Activated naive CD4-positive, alpha-beta T cell treated with Interleukin-2 at 50 U/mL for 16 hours (primary cell): Measurements from ENCODE around the gene APOL6.
"Not testable (repeated sequence)": the region's sequence is repeated elsewhere in the genome, so short reads cannot be mapped to it uniquely, and the experiment has no call there.

Experiments used
- DNase-seq: peaks from one replicate; pipeline ENCODE4 v3.0.0-alpha.2; 2020

Gene APOL6

GRCh38 chr22:35641494-35642120 lies 6.6 kb upstream of the APOL6 start:
- DNase-seq: no peak

- no peak for DNase-seq
These were observed 5.9 kb upstream of the APOL6 start for GRCh38 chr22:35642305-35642741.

- DNase-seq: no peak
These were observed 4.3 kb upstream of the APOL6 start for GRCh38 chr22:35643991-35644390.

- DNase-seq: no peak
These were observed 2.6 kb upstream of the APOL6 start for GRCh38 chr22:35645646-35646045.

- DNase-seq: no peak
These were observed 844 bp downstream of the APOL6 start for GRCh38 chr22:35649026-35649553.

GRCh38 chr22:35649636-35650250 lies 1.5 kb downstream of the APOL6 start:
- no peak for DNase-seq

GRCh38 chr22:35651085-35651484 lies 2.8 kb downstream of the APOL6 start:
- no peak for DNase-seq

GRCh38 chr22:35653824-35654223 lies 5.6 kb downstream of the APOL6 start:
- DNase-seq: no peak

GRCh38 chr22:35656284-35656752 lies 8.1 kb downstream of the APOL6 start:
- no peak for DNase-seq

GRCh38 chr22:35657571-35658312 lies 9.5 kb downstream of the APOL6 start:
- no peak for DNase-seq

GRCh38 chr22:35660291-35661127 lies 12.3 kb downstream of the APOL6 start:
- DNase-seq: peak; percentile 60

GRCh38 chr22:35661464-35661863 lies 13.2 kb downstream of the APOL6 start:
- DNase-seq: no peak

GRCh38 chr22:35662914-35663313 lies 14.7 kb downstream of the APOL6 start:
- DNase-seq: no peak

GRCh38 chr22:35663371-35663770 lies 15.1 kb downstream of the APOL6 start:
- no peak for DNase-seq

GRCh38 chr22:35664955-35665587 lies 16.8 kb downstream of the APOL6 start:
- DNase-seq: no peak

GRCh38 chr22:35666699-35667098 lies 18.5 kb downstream of the APOL6 start:
- not testable (repeated sequence) for DNase-seq

- DNase-seq: no peak
These were observed 26.1 kb downstream of the APOL6 start for GRCh38 chr22:35674335-35674734.

- DNase-seq: not testable (repeated sequence)
These were observed 27.8 kb downstream of the APOL6 start for GRCh38 chr22:35676065-35676464.

GRCh38 chr22:35677460-35678187 lies 29.4 kb downstream of the APOL6 start:
- DNase-seq: no peak

- DNase-seq: no peak
These were observed 30.6 kb downstream of the APOL6 start for GRCh38 chr22:35678836-35679235.

- peak; percentile 79 for DNase-seq
These were observed 31.2 kb downstream of the APOL6 start for GRCh38 chr22:35679492-35679891.
